Stimulated activated CD4-positive, alpha-beta T cell treated with anti-CD3 and anti-CD28 coated beads, TNF-alpha, amount 100 ng/mL, for 48 hours (primary cell): ENCODE data around the gene DLG2.

Experiments used
- DNase-seq, 3 donors: peaks; one replicate each; pipeline ENCODE4 v3.0.0-alpha.2; 2020; ENCODE audit warnings: low read depth in 3 of 3

DLG2 gene

GRCh38 chr11:84905411-84905810, 721.7 kb downstream of the DLG2 start:
- DNase-seq, result no peak

- DNase-seq, result no peak
These were observed 724.7 kb downstream of the DLG2 start for GRCh38 chr11:84902445-84902844.

GRCh38 chr11:84901991-84902390, 725.2 kb downstream of the DLG2 start:
- no peak for DNase-seq

- no peak for DNase-seq
These were observed 727.4 kb downstream of the DLG2 start for GRCh38 chr11:84899740-84900139.

GRCh38 chr11:84899134-84899533, 728.0 kb downstream of the DLG2 start:
- no peak for DNase-seq

- no peak for DNase-seq
These were observed 732.5 kb downstream of the DLG2 start for GRCh38 chr11:84894666-84895065.

GRCh38 chr11:84890676-84891075, 736.5 kb downstream of the DLG2 start:
- no peak for DNase-seq

GRCh38 chr11:84889556-84889955, 737.6 kb downstream of the DLG2 start:
- DNase-seq, result no peak

- no peak for DNase-seq
These were observed 740.0 kb downstream of the DLG2 start for GRCh38 chr11:84887055-84887629.

- DNase-seq, result no peak
These were observed 740.8 kb downstream of the DLG2 start for GRCh38 chr11:84886344-84886743.

GRCh38 chr11:84884836-84885235, 742.3 kb downstream of the DLG2 start:
- no peak for DNase-seq

- DNase-seq, result no peak
These were observed 745.1 kb downstream of the DLG2 start for GRCh38 chr11:84882056-84882455.

- DNase-seq, result no peak
These were observed 756.0 kb downstream of the DLG2 start for GRCh38 chr11:84871116-84871515.

GRCh38 chr11:84870486-84870885, 756.7 kb downstream of the DLG2 start:
- DNase-seq, result no peak

- no peak for DNase-seq
These were observed 760.2 kb downstream of the DLG2 start for GRCh38 chr11:84866922-84867321.

GRCh38 chr11:84865791-84866535, 761.2 kb downstream of the DLG2 start:
- DNase-seq, result no peak

GRCh38 chr11:84865257-84865656, 761.9 kb downstream of the DLG2 start:
- DNase-seq, result no peak

- no peak for DNase-seq
These were observed 769.4 kb downstream of the DLG2 start for GRCh38 chr11:84857746-84858145.

- DNase-seq, result no peak
These were observed 771.5 kb downstream of the DLG2 start for GRCh38 chr11:84855508-84856245.

GRCh38 chr11:84854498-84854880, 772.7 kb downstream of the DLG2 start:
- no peak for DNase-seq

GRCh38 chr11:84853841-84854497, 773.2 kb downstream of the DLG2 start:
- DNase-seq, result no peak

GRCh38 chr11:84847842-84848241, 779.3 kb downstream of the DLG2 start:
- DNase-seq, result no peak
